Measurements from ENCODE around the gene NECAB3. TPM values are rescaled to one million over a fixed set of nuclear protein-coding genes. Genes with fewer than 3 reads are reported as not detected.

NECAB3 gene
- total RNA-seq, 2 donors from 2014 or later = 16.9 to 29.5 TPM

- no peak for ATAC-seq
- no peaks in the 10 kb centered on the region for H3K36me3 Mint-ChIP-seq
- H3K4me3 Mint-ChIP-seq = no peak overlapping the region
- no peak for DNase-seq (ENCODE audit: low spot score)
- H3K4me1 Mint-ChIP-seq (ENCODE audit: low read depth in 2 of 2) = peaks cover 31 to 40% of the 10 kb centered on the region in 2 donors
- H3K9me3 Mint-ChIP-seq = no peaks in the 10 kb centered on the region
- peak overlapping the region in 1 of 2 donors; percentile 63 for H3K27ac Mint-ChIP-seq
- H3K27me3 Mint-ChIP-seq = no peaks in the 10 kb centered on the region
These were observed 3.9 kb upstream of the NECAB3 start for GRCh38 chr20:33677991-33678702.

DNA sequence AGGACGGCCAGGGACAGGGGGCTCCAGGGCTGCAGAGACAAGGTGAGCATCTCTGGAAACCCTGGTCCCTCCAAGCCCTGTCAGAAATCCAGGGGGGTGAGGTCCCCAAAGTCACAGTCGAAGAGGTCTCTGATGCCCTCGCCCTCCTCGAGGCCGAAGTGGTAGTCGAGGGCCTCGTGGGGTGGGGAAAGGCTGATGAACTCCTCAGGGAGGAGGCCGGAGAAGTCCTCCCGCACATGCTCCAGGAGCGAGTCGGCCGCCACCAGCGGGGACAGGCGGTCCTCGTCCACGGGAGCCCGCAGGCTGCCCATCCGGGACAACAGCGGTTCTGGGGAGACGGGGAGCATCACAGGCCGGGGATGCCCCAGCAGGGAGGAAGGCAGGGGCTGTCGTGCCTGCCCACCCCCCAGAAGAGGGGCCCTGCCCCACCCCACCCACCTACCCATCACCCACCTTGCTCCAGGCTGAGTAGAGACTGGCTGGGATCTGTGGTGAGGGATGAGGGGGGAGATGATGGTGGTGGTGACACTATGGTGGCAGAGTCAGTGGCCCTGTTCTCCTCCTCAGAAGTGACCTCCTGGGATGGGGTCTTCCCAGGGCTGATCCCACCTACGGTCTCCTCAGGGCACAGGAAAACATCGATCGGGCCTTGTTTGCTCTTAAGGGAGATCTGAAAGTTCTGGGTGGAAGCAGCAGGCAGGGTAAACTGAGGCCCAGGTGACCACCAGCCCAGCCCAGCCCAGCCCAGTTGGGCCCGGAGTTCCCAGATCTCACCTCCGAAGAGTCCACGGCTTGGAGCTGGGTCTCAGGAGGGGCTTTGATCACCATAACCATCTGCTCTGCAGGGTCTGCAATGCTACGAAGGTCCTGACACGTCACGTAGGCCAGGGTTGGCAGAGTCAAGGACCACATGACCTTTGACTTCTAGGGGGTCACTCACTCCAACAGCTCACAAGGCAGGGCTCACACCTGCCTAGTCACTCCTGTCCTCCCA, 2.7 kb upstream of the NECAB3 start:
- H3K36me3 Mint-ChIP-seq = no peaks in the 10 kb centered on the region
- DNase-seq (ENCODE audit: low spot score) (no peak), ATAC-seq (no peak)
- no peak overlapping the region for H3K4me3 Mint-ChIP-seq
- H3K27me3 Mint-ChIP-seq = no peaks in the 10 kb centered on the region
- no peaks in the 10 kb centered on the region for H3K9me3 Mint-ChIP-seq
- H3K27ac Mint-ChIP-seq = no peak overlapping the region
- peaks cover 31 to 43% of the 10 kb centered on the region in 2 donors for H3K4me1 Mint-ChIP-seq (ENCODE audit: low read depth in 2 of 2)

DNA sequence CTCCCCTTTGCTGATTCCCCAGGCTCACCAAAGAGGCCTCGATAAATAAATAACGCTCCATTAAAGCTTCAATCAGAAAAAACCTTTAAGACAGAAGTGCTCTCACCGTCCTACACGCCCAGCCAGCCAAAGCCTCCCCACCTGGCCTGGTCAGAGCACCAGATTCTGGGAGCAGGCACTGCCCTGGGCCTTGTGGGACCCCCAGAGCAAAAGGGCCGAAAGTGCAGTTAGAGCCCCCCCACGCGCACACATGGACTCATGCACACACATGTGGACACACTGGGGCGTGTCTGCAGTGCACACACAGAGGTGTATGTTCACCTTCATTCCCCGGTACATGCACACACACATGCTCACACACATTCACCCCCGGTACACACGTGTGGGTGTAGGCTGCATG, 1.9 kb upstream of the NECAB3 start:
- H3K27ac Mint-ChIP-seq = no peak overlapping the region
- peaks cover 27 to 37% of the 10 kb centered on the region in 2 donors for H3K4me1 Mint-ChIP-seq (ENCODE audit: low read depth in 2 of 2)
- H3K27me3 Mint-ChIP-seq = no peaks in the 10 kb centered on the region
- H3K4me3 Mint-ChIP-seq = no peak overlapping the region
- H3K36me3 Mint-ChIP-seq = no peaks in the 10 kb centered on the region
- no peaks in the 10 kb centered on the region for H3K9me3 Mint-ChIP-seq
- no peak for ATAC-seq
- no peak for DNase-seq (ENCODE audit: low spot score)

- Mint-ChIP-seq H3K36me3 (no peaks in the 10 kb centered on the region), H3K4me3 (peak overlapping the region; percentile 81), H3K9me3 (no peaks in the 10 kb centered on the region), H3K4me1 (ENCODE audit: low read depth in 2 of 2) (peaks cover 23 to 29% of the 10 kb centered on the region in 2 donors), H3K27ac (peak overlapping the region; percentile 39 to 42), H3K27me3 (no peaks in the 10 kb centered on the region)
- no peak for DNase-seq (ENCODE audit: low spot score)
- ATAC-seq = no peak
These were observed 1.1 kb upstream of the NECAB3 start for GRCh38 chr20:33675136-33675959.

DNA sequence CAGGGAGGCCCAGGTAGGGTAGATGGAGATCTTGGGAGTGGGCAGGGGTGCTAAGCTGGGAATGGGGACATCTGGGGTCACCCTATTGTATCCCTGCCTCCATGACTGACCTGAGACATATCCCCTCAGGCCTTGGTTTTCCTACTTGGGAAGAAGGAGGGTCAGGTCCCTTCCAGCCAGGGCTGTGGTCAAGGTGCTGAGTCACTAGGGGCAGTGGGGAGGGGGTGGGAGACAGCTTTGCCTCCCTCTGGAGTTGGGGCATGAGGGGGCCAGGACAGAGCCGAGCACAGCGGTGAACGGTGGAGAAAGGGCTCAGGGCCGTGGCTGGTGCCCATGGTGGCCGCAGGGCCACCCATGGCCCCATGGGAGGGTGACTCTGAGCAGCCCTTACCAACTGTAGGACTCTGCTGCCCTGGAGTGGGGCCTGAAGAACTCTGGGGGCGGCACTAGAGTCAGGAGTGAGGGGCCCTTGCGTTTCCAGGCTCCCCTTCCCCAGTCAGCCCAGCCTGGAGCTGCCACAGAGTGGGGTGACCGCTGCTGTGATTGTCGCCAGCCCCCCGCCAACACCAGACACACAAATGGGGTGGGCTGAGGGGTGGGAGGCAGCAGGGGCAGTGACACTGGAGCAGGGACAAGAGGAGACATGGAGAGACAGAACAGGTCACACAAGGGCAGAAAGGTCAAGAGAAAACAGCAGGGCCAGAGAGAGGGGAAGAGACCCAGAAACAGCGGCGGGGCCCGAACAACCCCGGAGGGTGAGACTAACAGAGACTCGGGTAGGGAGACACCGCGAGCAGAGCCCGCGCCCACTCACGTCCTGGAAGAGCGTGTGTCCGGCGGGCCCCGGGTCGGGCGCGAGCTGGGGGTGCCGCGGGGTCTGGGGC, 576 bp downstream of the NECAB3 start:
- peaks cover 18 to 23% of the 10 kb centered on the region in 2 donors for H3K4me1 Mint-ChIP-seq (ENCODE audit: low read depth in 2 of 2)
- H3K27ac Mint-ChIP-seq = peak overlapping the region; percentile 29 to 58
- H3K9me3 Mint-ChIP-seq = no peaks in the 10 kb centered on the region
- ATAC-seq (peak in 1 of 2 donors; percentile 69), DNase-seq (ENCODE audit: low spot score) (no peak)
- H3K27me3 Mint-ChIP-seq = no peaks in the 10 kb centered on the region
- H3K36me3 Mint-ChIP-seq = no peaks in the 10 kb centered on the region
- H3K4me3 Mint-ChIP-seq = peak overlapping the region; percentile 98

GRCh38 chr20:33673114-33673409, 1.2 kb downstream of the NECAB3 start:
- Mint-ChIP-seq H3K27me3 (no peaks in the 10 kb centered on the region), H3K4me1 (ENCODE audit: low read depth in 2 of 2) (peaks cover 22% of the 10 kb centered on the region in 2 donors), H3K27ac (peak overlapping the region; percentile 29 to 58), H3K4me3 (peak overlapping the region; percentile 98), H3K36me3 (no peaks in the 10 kb centered on the region), H3K9me3 (no peaks in the 10 kb centered on the region)
- ATAC-seq (no peak), DNase-seq (ENCODE audit: low spot score) (no peak)

GRCh38 chr20:33672426-33673113, 1.7 kb downstream of the NECAB3 start:
- no peaks in the 10 kb centered on the region for H3K9me3 Mint-ChIP-seq
- ATAC-seq (no peak), DNase-seq (ENCODE audit: low spot score) (no peak)
- no peaks in the 10 kb centered on the region for H3K36me3 Mint-ChIP-seq
- H3K27me3 Mint-ChIP-seq = no peaks in the 10 kb centered on the region
- peak overlapping the region in 1 of 2 donors; percentile 29 for H3K27ac Mint-ChIP-seq
- peak overlapping the region; percentile 98 for H3K4me3 Mint-ChIP-seq
- peaks cover 22% of the 10 kb centered on the region in 2 donors for H3K4me1 Mint-ChIP-seq (ENCODE audit: low read depth in 2 of 2)

DNA sequence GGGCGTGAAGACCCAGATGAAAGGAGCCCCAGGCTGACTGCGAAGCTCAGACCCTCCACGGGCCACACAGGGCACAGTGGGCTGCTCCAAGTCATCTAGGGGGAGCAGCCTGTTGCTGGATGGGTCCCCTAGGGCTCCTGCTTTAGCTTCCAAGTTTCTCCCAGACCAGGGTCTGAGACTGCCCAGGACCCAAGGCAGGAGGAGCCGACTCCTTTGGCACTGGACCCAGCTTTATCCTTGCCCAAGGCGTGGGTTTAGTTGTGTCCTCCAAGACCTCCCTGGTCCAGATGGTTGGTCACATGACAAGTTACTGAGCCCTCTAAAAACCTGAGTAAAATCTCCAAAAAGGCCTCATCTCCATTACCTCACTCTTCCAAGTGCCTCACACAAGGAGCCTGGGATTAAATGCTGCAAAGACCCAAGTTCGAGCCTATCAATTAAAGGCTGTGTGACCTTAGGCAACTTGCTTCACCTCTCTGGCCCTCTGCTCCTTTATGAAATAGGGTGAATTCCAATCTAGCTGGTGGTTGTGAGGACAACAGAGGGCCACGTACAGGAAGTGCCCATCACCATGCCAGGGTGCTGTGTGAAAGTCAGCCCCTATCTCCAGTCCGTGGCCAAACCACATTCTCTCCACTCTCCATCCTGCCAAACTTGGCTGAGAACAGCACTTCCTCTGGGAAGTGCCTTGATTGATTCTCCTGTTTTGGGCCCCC, 2.5 kb downstream of the NECAB3 start:
- DNase-seq (ENCODE audit: low spot score) (no peak), ATAC-seq (no peak)
- H3K36me3 Mint-ChIP-seq = no peaks in the 10 kb centered on the region
- H3K27ac Mint-ChIP-seq = no peak overlapping the region
- no peaks in the 10 kb centered on the region for H3K9me3 Mint-ChIP-seq
- H3K4me3 Mint-ChIP-seq = no peak overlapping the region
- H3K27me3 Mint-ChIP-seq = no peaks in the 10 kb centered on the region
- peaks cover 22 to 23% of the 10 kb centered on the region in 2 donors for H3K4me1 Mint-ChIP-seq (ENCODE audit: low read depth in 2 of 2)

DNA sequence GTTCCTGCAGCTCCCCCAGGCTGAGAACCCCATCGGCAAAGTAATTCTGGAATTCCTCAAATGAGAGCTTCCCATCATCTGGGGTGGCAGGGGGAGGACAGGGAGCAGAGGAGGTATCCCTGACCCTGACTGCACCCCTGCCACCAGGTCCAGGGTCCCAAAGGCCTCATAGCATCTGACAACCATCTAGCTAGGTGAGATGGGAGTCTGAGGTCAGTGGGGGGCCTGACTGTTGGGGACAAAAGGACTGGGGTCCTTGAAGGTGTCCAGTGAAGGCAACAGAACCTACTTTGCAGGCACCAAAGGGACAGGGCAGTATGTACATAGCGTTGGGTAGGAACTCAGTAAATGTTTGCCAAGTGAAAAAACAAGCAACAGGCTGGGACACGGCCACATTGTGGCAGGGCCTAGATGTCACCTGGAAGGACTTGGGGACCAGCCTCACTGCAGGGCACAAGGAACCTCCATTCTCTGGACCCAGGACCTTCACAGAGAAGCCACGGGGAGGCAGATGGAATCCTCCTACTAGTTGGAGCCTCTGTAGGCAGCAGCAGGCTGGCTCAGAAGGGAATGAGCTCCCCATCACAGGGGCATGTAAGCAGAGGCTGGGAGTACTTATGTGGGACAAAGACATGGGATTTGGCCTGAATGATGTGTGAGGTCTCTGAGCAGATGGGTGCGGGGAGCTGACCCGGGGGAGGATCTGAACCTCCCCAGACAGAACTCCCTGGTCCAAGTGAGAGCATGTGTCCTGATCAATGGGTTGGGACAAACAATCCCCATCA, 3.3 kb downstream of the NECAB3 start:
- DNase-seq (ENCODE audit: low spot score) = no peak
- no peaks in the 10 kb centered on the region for H3K36me3 Mint-ChIP-seq
- H3K9me3 Mint-ChIP-seq = no peaks in the 10 kb centered on the region
- peaks cover 28 to 30% of the 10 kb centered on the region in 2 donors for H3K4me1 Mint-ChIP-seq (ENCODE audit: low read depth in 2 of 2)
- ATAC-seq = no peak
- H3K27ac Mint-ChIP-seq = no peak overlapping the region
- no peaks in the 10 kb centered on the region for H3K27me3 Mint-ChIP-seq
- H3K4me3 Mint-ChIP-seq = no peak overlapping the region

GRCh38 chr20:33669873-33670640, 4.2 kb downstream of the NECAB3 start:
- Mint-ChIP-seq H3K36me3 (no peaks in the 10 kb centered on the region), H3K9me3 (no peaks in the 10 kb centered on the region), H3K27ac (no peak overlapping the region), H3K4me3 (peak overlapping the region; percentile 6), H3K4me1 (ENCODE audit: low read depth in 2 of 2) (peaks cover 24 to 33% of the 10 kb centered on the region in 2 donors), H3K27me3 (no peaks in the 10 kb centered on the region)
- DNase-seq (ENCODE audit: low spot score) (no peak), ATAC-seq (no peak)

DNA sequence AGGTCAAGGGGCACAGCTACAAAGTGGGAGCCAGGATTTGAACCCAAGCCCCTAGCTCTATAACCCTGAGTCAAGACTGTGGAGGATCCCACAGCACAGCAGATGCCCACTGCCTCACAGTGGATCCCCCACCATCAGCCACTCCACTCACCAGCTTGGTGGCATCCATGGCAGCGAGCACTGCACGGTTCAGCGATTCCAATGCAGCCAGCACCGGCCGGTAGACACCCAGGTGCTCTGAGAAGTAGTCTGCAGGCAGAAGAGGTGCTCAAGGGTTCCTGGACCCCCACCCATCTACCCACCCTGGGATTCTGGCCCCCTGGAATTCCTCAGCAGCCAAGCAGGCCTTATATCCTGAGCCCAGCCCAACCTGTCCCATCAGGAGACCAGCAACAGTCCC, 5.0 kb downstream of the NECAB3 start:
- Mint-ChIP-seq H3K4me1 (ENCODE audit: low read depth in 2 of 2) (peaks cover 28 to 38% of the 10 kb centered on the region in 2 donors), H3K36me3 (no peaks in the 10 kb centered on the region), H3K9me3 (no peaks in the 10 kb centered on the region), H3K27ac (no peak overlapping the region), H3K4me3 (no peak overlapping the region), H3K27me3 (no peaks in the 10 kb centered on the region)
- ATAC-seq (no peak), DNase-seq (ENCODE audit: low spot score) (no peak)
